ENCODE results near the gene PAMR1. TPM values are rescaled to one million over a fixed set of nuclear protein-coding genes. Genes with fewer than 3 reads are reported as not detected.

The PAMR1 gene
- total RNA-seq, 1 donor from 2014 or later, result 5.3 TPM

- Histone ChIP-seq H3K36me3 (ENCODE audit: control insufficient read depth, insufficient read depth, low read length) (no peaks in the 10 kb centered on the region), H3K4me3 (ENCODE audit: low read depth, low read length) (no peak overlapping the region), H3K27me3 (ENCODE audit: control insufficient read depth, insufficient read depth, low read length) (peaks cover 17% of the 10 kb centered on the region)
- DNase-seq (ENCODE audit: low read depth) (peak; percentile 13), FAIRE-seq (no peak)
- peak; percentile 48 for TF ChIP-seq CTCF (IDR thresholded peaks at IDR 0.05; ENCODE audit: insufficient read depth, low read length, severe bottlenecking)
Observed at GRCh38 chr11:35412285-35412684, 113.1 kb downstream of the PAMR1 start.

GRCh38 chr11:35407041-35407440, 118.4 kb downstream of the PAMR1 start:
- TF ChIP-seq CTCF (IDR thresholded peaks at IDR 0.05; ENCODE audit: insufficient read depth, low read length, severe bottlenecking), result no peak
- H3K4me3 ChIP-seq (ENCODE audit: low read depth, low read length), result no peak overlapping the region
- no peak for FAIRE-seq
- H3K27me3 ChIP-seq (ENCODE audit: control insufficient read depth, insufficient read depth, low read length), result peaks cover 4% of the 10 kb centered on the region
- no peak for DNase-seq (ENCODE audit: low read depth)
- H3K36me3 ChIP-seq (ENCODE audit: control insufficient read depth, insufficient read depth, low read length), result no peaks in the 10 kb centered on the region

GRCh38 chr11:35404388-35404775, 121.0 kb downstream of the PAMR1 start:
- Histone ChIP-seq H3K36me3 (ENCODE audit: control insufficient read depth, insufficient read depth, low read length) (no peaks in the 10 kb centered on the region), H3K4me3 (ENCODE audit: low read depth, low read length) (no peak overlapping the region), H3K27me3 (ENCODE audit: control insufficient read depth, insufficient read depth, low read length) (peaks cover 1% of the 10 kb centered on the region)
- DNase-seq (ENCODE audit: low read depth) (peak; percentile 30), FAIRE-seq (peak; percentile 76)
- TF ChIP-seq CTCF (IDR thresholded peaks at IDR 0.05; ENCODE audit: insufficient read depth, low read length, severe bottlenecking), result peak; percentile 65

- DNase-seq (ENCODE audit: low read depth) (no peak), FAIRE-seq (no peak)
- TF ChIP-seq CTCF (IDR thresholded peaks at IDR 0.05; ENCODE audit: insufficient read depth, low read length, severe bottlenecking), result no peak
- no peaks in the 10 kb centered on the region for H3K36me3 ChIP-seq (ENCODE audit: control insufficient read depth, insufficient read depth, low read length)
- H3K4me3 ChIP-seq (ENCODE audit: low read depth, low read length), result no peak overlapping the region
- H3K27me3 ChIP-seq (ENCODE audit: control insufficient read depth, insufficient read depth, low read length), result peaks cover 1% of the 10 kb centered on the region
Observed at GRCh38 chr11:35403765-35404387, 121.5 kb downstream of the PAMR1 start.

- no peak overlapping the region for H3K4me3 ChIP-seq (ENCODE audit: low read depth, low read length)
- H3K36me3 ChIP-seq (ENCODE audit: control insufficient read depth, insufficient read depth, low read length), result no peaks in the 10 kb centered on the region
- no peak for TF ChIP-seq CTCF (IDR thresholded peaks at IDR 0.05; ENCODE audit: insufficient read depth, low read length, severe bottlenecking)
- peaks cover 1% of the 10 kb centered on the region for H3K27me3 ChIP-seq (ENCODE audit: control insufficient read depth, insufficient read depth, low read length)
- DNase-seq (ENCODE audit: low read depth), result no peak
- peak; percentile 55 for FAIRE-seq
Observed at GRCh38 chr11:35402751-35403660, 122.4 kb downstream of the PAMR1 start.

All from bronchial epithelial cell (primary cell).